Endothelial cell of umbilical vein (primary cell): Measurements from ENCODE around the gene BSND. TPM values are rescaled to one million over a fixed set of nuclear protein-coding genes. Genes with fewer than 3 reads are reported as not detected.

Source experiments
- BruUV-seq: library from RNA; stranded (reverse); fragments of 400-500 nt; replicated peaks from 2 replicates; lab custom pipeline; 2021; lab: Mats Ljungman, UMichigan
- CTCF ChIA-PET: fragments of 300-600, 350-600 bp; sonication (Branson Sonifier 250); formaldehyde crosslinking; loops from one replicate; lab custom pipeline; 2021; ENCODE audit warnings: antibody characterized with exemption, inconsistent platforms; lab: Charles Lee
- POLR2A ChIA-PET: fragments of 300-600, 350-600 bp; sonication (Branson Sonifier 250); formaldehyde crosslinking; loops from one replicate; lab custom pipeline; 2021; ENCODE audit warnings: antibody characterized with exemption, inconsistent platforms; lab: Charles Lee
- DNase-seq: peaks from one replicate; pipeline ENCODE4 v3.0.0-alpha.2; 2011; ENCODE audit warnings: low read depth, low spot score
- FAIRE-seq: peaks from 2 replicates; lab custom pipeline; 2011; peaks lifted over from hg19 to GRCh38; lab: Jason Lieb, UNC
- H2AFZ ChIP-seq: 2 replicates; pipeline ENCODE4 v1.6.0; 2012; ENCODE audit warnings: low read depth, low read length, control low read depth, inconsistent platforms
- H3K27ac ChIP-seq: 2 replicates; pipeline ENCODE4 v1.5.1; 2011; ENCODE audit warnings: low read depth, mild to moderate bottlenecking, control low read depth, low read length, moderate library complexity; ENCODE audit not compliant: insufficient read depth
- H3K27me3 ChIP-seq, 2 experiments: 2 replicates each; pipeline versions ENCODE4 v1.6.0 to v1.6.1; 2011; ENCODE audit warnings: low read length in 2 of 2, mixed read lengths in 1 of 2; ENCODE audit not compliant: control insufficient read depth in 2 of 2, insufficient read depth in 2 of 2
- H3K36me3 ChIP-seq, 2 experiments: 2 replicates in 1 of 2; 3 replicates in 1 of 2; pipeline ENCODE4 v1.5.1; 2011; ENCODE audit warnings: low read length in 2 of 2, mild to moderate bottlenecking in 1 of 2, moderate library complexity in 1 of 2; ENCODE audit not compliant: control insufficient read depth in 2 of 2, insufficient read depth in 2 of 2; ENCODE audit errors: extremely low read depth in 1 of 2
- H3K4me1 ChIP-seq: 3 replicates; pipeline ENCODE4 v1.5.1; 2011; ENCODE audit warnings: mild to moderate bottlenecking, low read length; ENCODE audit not compliant: control insufficient read depth, insufficient read depth; ENCODE audit errors: extremely low read depth
- H3K4me2 ChIP-seq: 2 replicates; pipeline ENCODE4 v1.6.1; 2011; ENCODE audit warnings: low read length, control low read depth, mixed read lengths; ENCODE audit not compliant: insufficient read depth
- H3K4me3 ChIP-seq, 3 experiments: fragments of 200-600 bp in 1 of 3; sonication (generic), shearing (Covaris generic) in 1 of 3; replicated peaks in 1 of 3; 2 replicates each; pipeline ENCODE4 v1.5.1; 2011 to 2016; ENCODE audit warnings: control low read depth in 3 of 3, low read length in 3 of 3, mild to moderate bottlenecking in 2 of 3, inconsistent platforms in 1 of 3, low read depth in 1 of 3, moderate library complexity in 1 of 3; ENCODE audit not compliant: insufficient read depth in 1 of 3
- H3K79me2 ChIP-seq: 2 replicates; pipeline ENCODE4 v1.6.0; 2012; ENCODE audit warnings: low read length, inconsistent platforms; ENCODE audit not compliant: control insufficient read depth, insufficient read depth
- H3K9ac ChIP-seq: replicated peaks from 2 replicates; pipeline ENCODE3; 2011; ENCODE audit warnings: low read length, control low read depth; ENCODE audit not compliant: insufficient read depth; ENCODE audit errors: extremely low read depth
- H3K9me1 ChIP-seq: replicated peaks from 3 replicates; pipeline ENCODE4 v1.6.0; 2011; ENCODE audit warnings: mild to moderate bottlenecking, low read length; ENCODE audit not compliant: control insufficient read depth, insufficient read depth; ENCODE audit errors: extremely low read depth
- H3K9me3 ChIP-seq: replicated peaks from 2 replicates; pipeline ENCODE4 v1.5.1; 2012; ENCODE audit warnings: low read length, inconsistent platforms; ENCODE audit not compliant: control insufficient read depth, insufficient read depth
- H4K20me1 ChIP-seq: replicated peaks from 2 replicates; pipeline ENCODE3; 2011; ENCODE audit warnings: mild to moderate bottlenecking, low read length; ENCODE audit not compliant: control insufficient read depth, insufficient read depth; ENCODE audit errors: extremely low read depth
- CTCF ChIP-seq, 2 donors: IDR thresholded peaks; 1 replicate in 1 of 2; 2 replicates in 1 of 2; pipeline ENCODE4 v1.5.1; 2011; ENCODE audit warnings: low read length in 2 of 2, mild to moderate bottlenecking in 2 of 2, moderate library complexity in 2 of 2, control low read depth in 1 of 2, inconsistent platforms in 1 of 2, low read depth in 1 of 2; ENCODE audit not compliant: insufficient read depth in 1 of 2; ENCODE audit errors: extremely low read depth in 1 of 2
- EZH2 ChIP-seq: IDR thresholded peaks from 2 replicates; pipeline ENCODE4 v1.6.1; 2012; ENCODE audit warnings: borderline replicate concordance, low read depth, mild to moderate bottlenecking, moderate library complexity, low read length, inconsistent platforms; ENCODE audit not compliant: severe bottlenecking
- FOS ChIP-seq: IDR thresholded peaks from 2 replicates; pipeline ENCODE4 v1.6.1; 2011; ENCODE audit warnings: mild to moderate bottlenecking, low read length, moderate library complexity, borderline replicate concordance; ENCODE audit not compliant: insufficient read depth
- GATA2 ChIP-seq: IDR thresholded peaks from 2 replicates; pipeline ENCODE4 v1.7.0; 2011; ENCODE audit warnings: low read depth, mild to moderate bottlenecking, moderate library complexity, mixed read lengths, low read length; ENCODE audit not compliant: insufficient read length, insufficient read depth
- JUN ChIP-seq: IDR thresholded peaks from 2 replicates; pipeline ENCODE4 v1.6.1; 2011; ENCODE audit warnings: borderline replicate concordance, low read depth; ENCODE audit not compliant: insufficient read length, insufficient read depth
- MAX ChIP-seq: IDR thresholded peaks from 2 replicates; pipeline ENCODE4 v1.6.1; 2011; ENCODE audit not compliant: insufficient read depth, insufficient read length
- MYC ChIP-seq: IDR thresholded peaks from one replicate; pipeline ENCODE4 v1.6.1; 2011; ENCODE audit warnings: mild to moderate bottlenecking, low read depth, low read length
- POLR2A ChIP-seq: IDR thresholded peaks from 2 replicates; pipeline ENCODE4 v1.6.1; 2012; ENCODE audit warnings: low read depth, mild to moderate bottlenecking, control low read depth, low read length
- POLR2AphosphoS5 ChIP-seq: IDR thresholded peaks from 2 replicates; pipeline ENCODE4 v1.6.1; 2012; ENCODE audit warnings: low read depth, mild to moderate bottlenecking, control low read depth, low read length, moderate library complexity; ENCODE audit not compliant: insufficient read depth
- dilution Hi-C: fragments of 300-500 bp; cut with MboI; formaldehyde crosslinking; loops from one replicate; pipeline ENCODE4 v1.15.0; 2019; ENCODE audit warnings: low sequenced_read_pairs; ENCODE audit not compliant: extremely low pct_ligation_motif_present
- intact Hi-C: fragments of 100-400 bp; cut with micrococcal nuclease; formaldehyde crosslinking; loops from one replicate; pipeline ENCODE4 v1.10.0; 2022
- polyA plus RNA-seq, 4 experiments: library from polyadenylated mRNA; depleted of rRNA in 3 of 4; stranded (reverse) in 3 of 4; unstranded in 1 of 4; fragments of >200 nt; gene quantifications; 2 replicates each; pipeline versions ENCODE4 v1.2.1 to v1.2.3, GENCODE V29; 2011 to 2012; ENCODE audit warnings: missing spikeins in 1 of 4
- total RNA-seq: library from RNA; stranded (reverse); gene quantifications from 2 replicates; pipeline ENCODE4 v1.2.3, GENCODE V29; 2021

BSND gene
- total and polyA plus RNA-seq, 2 donors (not counting 3 experiments of a cell fraction or from before 2014, with no cell fraction given) = not detected

GRCh38 chr1:55057270-55057955, 58.7 kb downstream of the BSND start:
- H4K20me1 ChIP-seq = no peaks in the 10 kb centered on the region
- no peaks in the 10 kb centered on the region for H3K9me1 ChIP-seq
- H3K79me2 ChIP-seq = no peaks in the 10 kb centered on the region
- no TSS peak for BruUV-seq
- no peaks in the 10 kb centered on the region for H3K36me3 ChIP-seq
- no peak overlapping the region for H3K27ac ChIP-seq
- no peak overlapping the region for H3K4me2 ChIP-seq
- DNase-seq (no peak), FAIRE-seq (no peak)
- no peak overlapping the region for H3K9ac ChIP-seq
- no peaks in the 10 kb centered on the region for H3K4me1 ChIP-seq
- no peaks in the 10 kb centered on the region for H3K9me3 ChIP-seq
- ChIA-PET POLR2A (no interaction called here), CTCF (no interaction called here)
- dilution Hi-C loops (no loop called here), intact Hi-C loops (no loop called here)
- TF ChIP-seq GATA2 (no peak), JUN (no peak), EZH2 (no peak), MYC (no peak), MAX (no peak), POLR2A (no peak), POLR2AphosphoS5 (no peak), CTCF (IDR thresholded peaks at IDR 0.05; ENCODE audit: extremely low read depth in 1 of 2, insufficient read depth in 1 of 2, low read depth in 1 of 2, low read length in 2 of 2) (no peak), FOS (no peak)
- no peaks in the 10 kb centered on the region for H3K27me3 ChIP-seq
- H3K4me3 ChIP-seq = no peak overlapping the region
- no peak overlapping the region for H2AFZ ChIP-seq
